ENCODE results near the gene UQCR11. TPM values are rescaled to one million over a fixed set of nuclear protein-coding genes. Genes with fewer than 3 reads are reported as not detected.

UQCR11 gene
- total and polyA plus RNA-seq, 2 experiments from 2014 or later, result 56.6 to 684 TPM

DNA sequence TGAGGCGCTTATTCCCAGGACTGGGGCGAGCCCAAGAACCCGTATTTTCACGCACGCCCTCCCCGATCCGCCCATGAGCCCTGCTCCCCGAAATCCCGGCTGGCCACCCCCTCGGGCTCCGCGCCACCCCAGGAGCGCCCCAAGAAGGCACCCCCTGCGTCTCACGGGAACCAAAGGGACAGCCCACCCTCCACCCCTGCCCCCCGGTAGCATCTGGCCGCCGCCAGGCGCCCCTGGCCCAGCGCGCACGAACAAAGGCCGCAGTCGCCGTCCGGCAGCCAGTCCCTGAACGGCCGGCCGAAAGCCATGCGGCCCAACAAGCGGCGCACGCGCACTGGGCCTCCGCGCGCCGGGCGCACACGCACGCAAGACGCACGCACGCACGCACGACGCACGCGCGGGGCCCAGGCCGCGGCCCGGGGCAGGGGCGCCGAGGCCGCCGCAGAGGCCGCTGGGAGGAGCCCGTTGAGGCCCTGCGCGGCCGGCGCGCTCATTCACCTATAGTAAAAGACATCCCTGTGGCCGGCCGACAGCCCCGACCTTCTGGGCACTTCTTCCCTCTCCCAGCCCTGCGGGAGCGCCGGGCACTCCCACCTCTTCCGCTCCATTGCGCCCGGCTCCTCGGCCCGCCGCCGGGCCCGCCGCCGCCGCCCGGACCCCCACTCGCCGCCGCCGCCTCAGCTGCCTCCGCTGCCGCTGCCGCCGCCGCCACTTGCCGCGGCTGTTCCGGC, 13.1 kb downstream of the UQCR11 start:
- peak overlapping the region; percentile 40 for H2AFZ ChIP-seq

GRCh38 chr19:1591421-1592023, 13.7 kb downstream of the UQCR11 start:
- Histone ChIP-seq H2AFZ (no peak overlapping the region), H3K9me3 (ENCODE audit: low read depth) (no peaks in the 10 kb centered on the region), H3K36me3 (replicated peaks; ENCODE audit: insufficient read depth, low read depth) (no peaks in the 10 kb centered on the region), H3K4me2 (peak overlapping the region; percentile 100), H3K9me2 (replicated peaks; ENCODE audit: insufficient read depth) (no peaks in the 10 kb centered on the region), H4K20me1 (ENCODE audit: insufficient read depth, poor library complexity, severe bottlenecking) (peaks cover 41% of the 10 kb centered on the region), H3K79me2 (peaks cover 56% of the 10 kb centered on the region), H3K4me3 (peak overlapping the region; percentile 97), H3K27ac (peak overlapping the region; percentile 99), H3K4me1 (ENCODE audit: insufficient read depth) (peaks cover 9% of the 10 kb centered on the region), H3K27me3 (no peaks in the 10 kb centered on the region)
- DNase-seq (ENCODE audit: low spot score), result peak; percentile 37
- WGBS (ENCODE audit: low lambda C conversion rate, missing lambda C conversion rate), result 1% methylated on average over 26 of the region's 31 CpGs
- TF ChIP-seq EZH2 (IDR thresholded peaks at IDR 0.05; ENCODE audit: borderline replicate concordance), result no peak
- no peak for TF ChIP-seq EZH2phosphoT487 (IDR thresholded peaks at IDR 0.05; ENCODE audit: low read depth, severe bottlenecking, unreplicated experiment)
- TF ChIP-seq, protein P1, sequence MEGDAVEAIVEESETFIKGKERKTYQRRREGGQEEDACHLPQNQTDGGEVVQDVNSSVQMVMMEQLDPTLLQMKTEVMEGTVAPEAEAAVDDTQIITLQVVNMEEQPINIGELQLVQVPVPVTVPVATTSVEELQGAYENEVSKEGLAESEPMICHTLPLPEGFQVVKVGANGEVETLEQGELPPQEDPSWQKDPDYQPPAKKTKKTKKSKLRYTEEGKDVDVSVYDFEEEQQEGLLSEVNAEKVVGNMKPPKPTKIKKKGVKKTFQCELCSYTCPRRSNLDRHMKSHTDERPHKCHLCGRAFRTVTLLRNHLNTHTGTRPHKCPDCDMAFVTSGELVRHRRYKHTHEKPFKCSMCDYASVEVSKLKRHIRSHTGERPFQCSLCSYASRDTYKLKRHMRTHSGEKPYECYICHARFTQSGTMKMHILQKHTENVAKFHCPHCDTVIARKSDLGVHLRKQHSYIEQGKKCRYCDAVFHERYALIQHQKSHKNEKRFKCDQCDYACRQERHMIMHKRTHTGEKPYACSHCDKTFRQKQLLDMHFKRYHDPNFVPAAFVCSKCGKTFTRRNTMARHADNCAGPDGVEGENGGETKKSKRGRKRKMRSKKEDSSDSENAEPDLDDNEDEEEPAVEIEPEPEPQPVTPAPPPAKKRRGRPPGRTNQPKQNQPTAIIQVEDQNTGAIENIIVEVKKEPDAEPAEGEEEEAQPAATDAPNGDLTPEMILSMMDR (IDR thresholded peaks at IDR 0.05; ENCODE audit: poor library complexity), result no peak

More for the DNA sequence above, 13.1 kb downstream of the UQCR11 start:
- H3K27me3 ChIP-seq, result no peaks in the 10 kb centered on the region
- H3K4me2 ChIP-seq, result peak overlapping the region; percentile 100
- peak overlapping the region; percentile 99 for H3K27ac ChIP-seq
- DNase-seq (ENCODE audit: low spot score), result peak; percentile 97
- H3K79me2 ChIP-seq, result peaks cover 49% of the 10 kb centered on the region
- H3K4me3 ChIP-seq, result peak overlapping the region; percentile 97
- H3K9me3 ChIP-seq (ENCODE audit: low read depth), result no peaks in the 10 kb centered on the region
- no peaks in the 10 kb centered on the region for H3K36me3 ChIP-seq (replicated peaks; ENCODE audit: insufficient read depth, low read depth)
- peaks cover 9% of the 10 kb centered on the region for H3K4me1 ChIP-seq (ENCODE audit: insufficient read depth)
- H4K20me1 ChIP-seq (ENCODE audit: insufficient read depth, poor library complexity, severe bottlenecking), result peaks cover 41% of the 10 kb centered on the region
- no peak for TF ChIP-seq EZH2phosphoT487 (IDR thresholded peaks at IDR 0.05; ENCODE audit: low read depth, severe bottlenecking, unreplicated experiment)
- no peaks in the 10 kb centered on the region for H3K9me2 ChIP-seq (replicated peaks; ENCODE audit: insufficient read depth)
- under 1% methylated on average over 57 of the region's 94 CpGs for WGBS (ENCODE audit: low lambda C conversion rate, missing lambda C conversion rate)

DNA sequence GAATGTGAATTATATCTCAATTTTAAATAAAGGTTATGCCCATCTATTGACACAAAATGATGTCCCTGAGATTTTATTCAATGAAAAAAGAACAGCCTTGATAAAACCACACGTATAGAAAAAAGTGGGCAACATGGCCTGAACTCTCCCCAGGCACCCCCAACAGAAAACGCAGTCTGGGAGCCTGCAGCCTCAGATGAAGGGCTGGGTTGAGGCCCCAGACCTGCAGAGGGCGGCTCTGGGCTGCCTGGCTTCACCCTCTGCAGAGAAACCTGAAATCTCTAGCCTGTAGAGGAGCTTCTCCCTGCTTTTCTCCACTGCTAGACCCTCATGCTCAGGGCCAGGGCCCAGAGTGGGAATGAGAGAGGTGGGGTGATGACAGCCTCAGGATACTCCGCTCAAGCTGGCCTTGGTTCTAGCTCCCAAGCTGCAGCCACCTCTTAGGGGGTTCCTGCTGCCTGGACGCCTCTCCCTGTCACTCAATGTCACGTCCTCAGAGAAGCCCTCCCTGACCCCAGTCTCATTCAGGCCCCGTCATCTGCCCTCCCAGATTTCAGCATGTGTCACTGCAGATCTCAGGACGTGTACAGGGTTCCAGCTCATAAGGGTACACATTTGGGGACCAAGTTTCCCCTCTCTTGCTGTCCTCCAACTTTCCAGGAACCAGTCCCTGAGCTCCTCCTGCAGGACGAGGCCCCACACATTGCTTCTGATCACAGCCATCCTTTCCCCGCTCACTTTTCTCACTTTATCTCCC, 14.4 kb downstream of the UQCR11 start:
- DNase-seq (ENCODE audit: low spot score), result peak; percentile 59
- Histone ChIP-seq H3K27ac (peak overlapping the region; percentile 99), H3K9me3 (ENCODE audit: low read depth) (no peaks in the 10 kb centered on the region), H3K9me2 (replicated peaks; ENCODE audit: insufficient read depth) (no peaks in the 10 kb centered on the region), H3K27me3 (no peaks in the 10 kb centered on the region), H3K4me3 (peak overlapping the region; percentile 97), H3K4me1 (ENCODE audit: insufficient read depth) (peaks cover 9% of the 10 kb centered on the region), H4K20me1 (ENCODE audit: insufficient read depth, poor library complexity, severe bottlenecking) (peaks cover 47% of the 10 kb centered on the region), H3K4me2 (peak overlapping the region; percentile 100), H3K79me2 (peaks cover 63% of the 10 kb centered on the region), H2AFZ (no peak overlapping the region), H3K36me3 (replicated peaks; ENCODE audit: insufficient read depth, low read depth) (no peaks in the 10 kb centered on the region)
- 28% methylated on average over 10 of the region's 10 CpGs for WGBS (ENCODE audit: low lambda C conversion rate, missing lambda C conversion rate)
- TF ChIP-seq, protein P1 (IDR thresholded peaks at IDR 0.05; ENCODE audit: poor library complexity), result peak; percentile 32
- TF ChIP-seq EZH2phosphoT487 (IDR thresholded peaks at IDR 0.05; ENCODE audit: low read depth, severe bottlenecking, unreplicated experiment), result no peak

All from hepatocyte (in vitro differentiated cells).